Measurements from ENCODE around the gene ALAD.
"Not testable (repeated sequence)": the region's sequence is repeated elsewhere in the genome, so short reads cannot be mapped to it uniquely, and the experiment has no call there.

ALAD gene

DNA sequence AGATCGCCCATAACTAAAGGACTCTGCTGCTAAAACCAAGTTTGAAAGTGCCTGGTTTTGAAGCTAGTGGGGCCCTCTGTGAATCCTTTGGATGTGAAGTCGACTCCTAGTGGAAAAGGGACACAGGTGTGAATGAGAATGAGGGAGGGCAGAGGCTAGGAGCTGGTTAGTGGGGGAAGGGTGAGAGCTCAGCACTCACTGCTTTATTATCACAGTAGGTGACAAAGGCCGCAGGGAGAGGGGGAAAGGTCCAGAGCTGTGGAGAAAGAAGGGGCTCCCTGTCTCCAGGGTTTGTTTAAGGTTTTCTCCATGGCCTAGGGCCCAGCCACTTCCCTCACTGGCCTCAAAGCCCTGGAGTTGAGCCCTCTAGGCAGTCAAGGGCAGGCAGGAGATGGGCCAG is 27.8 kb downstream of the ALAD start:
- DNase-seq (ENCODE audit: low read depth), result no peak

DNA sequence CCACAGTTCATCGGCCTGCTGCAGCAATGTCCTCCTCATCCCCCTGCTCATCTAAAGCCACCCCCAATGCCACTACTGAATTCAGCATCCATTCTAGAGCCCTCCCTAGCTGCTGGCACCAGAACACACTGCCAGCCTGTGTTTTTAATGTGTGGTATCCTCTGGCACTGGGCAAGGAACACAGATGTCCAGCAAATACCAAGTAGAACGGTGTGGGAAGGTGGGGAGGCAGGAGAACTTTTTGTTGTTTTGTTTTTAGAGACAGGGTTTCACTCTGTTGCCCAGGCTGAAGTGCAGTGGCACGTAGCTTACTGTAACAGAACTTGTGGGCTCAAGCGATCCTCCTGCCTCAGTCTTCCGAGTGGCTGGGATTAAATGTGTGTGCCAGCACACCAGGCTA is 29.0 kb downstream of the ALAD start:
- no peak for DNase-seq (ENCODE audit: low read depth)

- DNase-seq (ENCODE audit: low read depth), result no peak
Measured at GRCh38 chr9:113370806-113371325, 30.2 kb downstream of the ALAD start.

DNA sequence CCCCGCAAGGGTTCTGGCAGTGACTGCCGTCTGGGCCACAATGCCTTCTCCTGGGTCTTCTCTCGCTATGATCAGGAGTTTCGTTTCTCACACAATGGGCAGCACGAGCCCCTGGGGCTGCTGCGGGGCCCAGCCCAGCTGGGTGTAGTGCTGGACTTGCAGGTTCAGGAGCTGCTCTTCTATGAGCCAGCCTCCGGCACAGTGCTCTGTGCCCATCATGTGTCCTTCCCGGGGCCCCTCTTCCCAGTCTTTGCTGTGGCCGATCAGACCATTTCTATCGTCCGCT is 31.3 kb downstream of the ALAD start:
- no peak for DNase-seq (ENCODE audit: low read depth)

GRCh38 chr9:113368982-113369854 is 31.9 kb downstream of the ALAD start:
- no peak for DNase-seq (ENCODE audit: low read depth)

DNA sequence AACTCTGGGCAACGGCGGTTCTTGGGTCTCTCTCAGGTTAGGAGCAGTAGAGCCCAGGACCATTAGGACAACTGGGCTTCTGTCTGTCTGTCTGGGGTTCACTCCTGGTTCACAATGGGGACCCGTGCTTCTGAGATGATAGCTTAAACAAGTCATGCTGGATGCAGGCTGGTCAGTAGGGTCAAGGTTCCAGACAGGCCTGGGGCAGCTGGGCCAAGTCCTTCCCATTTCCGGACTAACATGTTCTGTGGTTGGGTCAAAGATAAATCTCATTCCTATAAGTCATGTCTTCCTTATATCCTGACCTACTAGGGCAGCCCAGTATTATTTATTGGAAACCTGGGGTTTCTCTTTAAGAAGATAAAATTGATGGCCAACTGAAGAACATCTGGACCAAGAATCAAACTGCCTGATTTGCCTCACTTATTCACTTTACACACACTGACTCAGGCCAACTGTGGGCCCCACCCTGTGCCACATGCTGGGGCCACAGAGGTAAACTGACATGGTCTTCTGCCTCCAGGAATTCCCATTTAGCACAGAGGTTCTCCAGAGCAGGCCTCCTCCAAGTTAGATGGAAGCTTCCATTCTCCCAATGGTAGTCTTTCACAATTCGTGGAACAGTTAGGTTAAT is 32.6 kb downstream of the ALAD start:
- no peak for DNase-seq (ENCODE audit: low read depth)

GRCh38 chr9:113365652-113366051 is 35.4 kb downstream of the ALAD start:
- DNase-seq (ENCODE audit: low read depth), result not testable (repeated sequence)

GRCh38 chr9:113364951-113365350 is 36.1 kb downstream of the ALAD start:
- DNase-seq (ENCODE audit: low read depth), result no peak

DNA sequence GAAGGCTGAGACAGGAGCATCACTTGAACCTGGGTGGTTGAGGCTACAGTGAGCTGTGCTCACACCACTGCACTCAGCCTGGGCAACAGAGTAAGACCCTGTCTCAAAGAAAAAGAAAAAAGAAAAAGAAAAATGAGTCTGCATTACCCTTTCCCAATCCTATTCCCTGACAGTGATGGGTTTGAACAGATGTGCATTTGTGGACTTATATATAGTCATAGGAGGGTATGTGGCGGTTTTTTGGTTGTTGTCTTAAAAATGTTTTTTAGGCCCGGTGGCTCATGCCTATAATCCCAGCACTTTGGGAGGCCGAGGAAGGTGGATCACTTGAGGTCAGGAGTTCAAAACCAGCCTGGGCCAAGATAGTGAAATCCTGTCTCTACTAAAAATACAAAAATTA is 37.7 kb downstream of the ALAD start:
- DNase-seq (ENCODE audit: low read depth), result no peak

- DNase-seq (ENCODE audit: low read depth), result no peak
Measured at GRCh38 chr9:113361304-113362018, 39.6 kb downstream of the ALAD start.

GRCh38 chr9:113360242-113360842 is 40.7 kb downstream of the ALAD start:
- no peak for DNase-seq (ENCODE audit: low read depth)

- no peak for DNase-seq (ENCODE audit: low read depth)
Measured at GRCh38 chr9:113359385-113359784, 41.7 kb downstream of the ALAD start.

- DNase-seq (ENCODE audit: low read depth), result no peak
Measured at GRCh38 chr9:113356686-113357292, 44.3 kb downstream of the ALAD start.

DNA sequence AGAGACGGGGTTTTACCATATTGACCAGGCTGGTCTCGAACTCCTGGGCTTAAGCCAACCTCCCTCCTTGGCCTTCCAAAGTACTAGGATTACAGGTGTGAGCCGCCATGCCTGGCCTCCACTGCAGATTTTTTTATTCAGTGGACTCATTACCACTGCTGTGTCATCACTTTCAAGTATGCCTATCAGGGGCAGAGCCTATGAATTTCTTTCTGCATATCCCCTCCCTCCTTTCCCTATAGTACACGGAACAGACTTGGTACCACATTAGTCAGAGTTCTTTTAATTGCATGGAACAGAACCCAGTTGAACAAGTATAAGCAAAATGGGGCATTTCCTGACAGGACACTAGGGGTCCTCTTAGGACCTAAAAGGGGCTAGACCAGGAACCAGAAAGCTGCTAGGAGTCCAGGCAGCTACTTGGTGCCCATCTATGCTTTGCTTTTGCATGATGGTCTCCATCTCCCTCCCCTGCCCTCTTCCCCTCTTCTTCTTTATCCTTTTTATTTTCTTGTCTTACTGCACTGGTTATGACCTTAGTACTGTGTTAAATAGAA is 46.0 kb downstream of the ALAD start:
- no peak for DNase-seq (ENCODE audit: low read depth)

- no peak for DNase-seq (ENCODE audit: low read depth)
Measured at GRCh38 chr9:113352411-113352810, 48.7 kb downstream of the ALAD start.

- DNase-seq (ENCODE audit: low read depth), result no peak
Measured at GRCh38 chr9:113352006-113352405, 49.1 kb downstream of the ALAD start.

DNA sequence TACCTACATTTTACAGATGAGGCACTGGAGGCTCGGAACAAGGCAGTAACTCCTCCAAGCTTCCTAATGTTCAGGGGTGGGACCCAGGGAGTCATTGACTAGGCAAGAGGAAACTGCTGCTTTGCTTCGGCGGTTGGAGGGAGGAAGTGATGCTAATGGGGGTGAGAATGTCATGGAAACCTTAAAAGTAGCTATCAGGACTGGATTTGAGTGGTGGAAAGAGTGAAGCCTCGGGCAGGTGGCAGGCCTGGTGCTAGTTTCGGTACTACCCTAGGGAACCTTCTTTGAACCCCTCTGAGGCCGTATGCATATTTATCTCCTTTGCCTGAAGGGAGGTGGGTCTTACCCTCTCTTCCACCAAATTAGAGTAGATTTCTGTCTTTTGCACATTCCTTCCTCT is 50.1 kb downstream of the ALAD start:
- no peak for DNase-seq (ENCODE audit: low read depth)

DNA sequence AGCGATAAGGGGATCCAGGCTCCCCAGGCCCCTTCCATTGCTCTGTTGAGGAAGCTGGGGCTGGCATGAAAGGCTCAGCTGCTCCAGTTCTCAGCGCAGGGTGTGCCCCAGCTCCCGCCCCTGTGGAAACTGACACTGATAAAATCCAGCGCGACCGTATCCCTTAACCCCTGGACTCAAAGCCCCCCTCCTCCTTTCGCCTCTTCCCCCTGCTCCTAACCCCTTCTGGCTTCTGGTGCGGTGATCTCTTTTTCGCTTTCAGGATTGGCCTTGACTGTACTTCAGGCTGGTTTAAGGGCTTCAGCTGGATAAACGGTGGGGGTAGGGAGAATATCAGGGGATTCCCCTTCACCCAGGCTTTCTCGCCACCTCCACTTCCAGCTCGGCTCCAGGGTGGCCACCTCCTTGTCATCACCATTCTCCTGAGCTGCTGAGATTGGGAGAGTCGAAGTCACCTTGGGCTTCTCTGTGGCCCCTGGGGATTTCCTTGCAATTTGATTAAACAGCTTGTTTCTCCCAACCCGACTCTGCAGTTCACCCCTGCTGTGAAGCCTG is 50.9 kb downstream of the ALAD start:
- DNase-seq (ENCODE audit: low read depth), result no peak

DNA sequence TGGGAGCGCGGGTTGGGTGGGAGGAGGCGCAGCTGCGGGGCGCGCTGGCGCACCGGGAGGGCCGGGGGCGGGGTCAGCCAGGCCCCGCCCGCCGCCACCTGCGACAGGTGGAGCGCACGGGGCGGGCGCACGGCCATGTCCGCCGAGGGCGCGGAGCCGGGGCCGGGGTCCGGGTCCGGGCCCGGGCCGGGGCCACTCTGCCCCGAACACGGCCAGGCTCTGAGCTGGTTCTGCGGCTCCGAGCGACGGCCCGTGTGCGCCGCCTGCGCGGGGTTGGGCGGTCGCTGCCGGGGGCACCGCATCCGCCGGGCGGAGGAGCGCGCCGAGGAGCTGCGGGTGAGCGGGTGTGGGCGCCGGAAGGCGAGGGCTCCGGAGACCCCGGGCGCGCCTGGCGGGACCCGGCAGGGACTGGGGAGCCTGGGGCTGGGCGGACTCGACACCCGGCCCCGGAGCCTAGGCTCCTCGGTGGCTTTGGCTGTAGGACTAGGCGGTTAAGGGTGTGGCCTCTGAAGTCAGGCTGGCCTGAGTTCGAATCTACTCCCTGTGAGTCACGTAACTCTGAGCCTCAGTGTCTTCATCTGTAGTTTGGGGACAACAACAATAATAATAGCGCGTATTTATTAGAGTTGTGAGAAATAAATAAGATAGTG is 51.5 kb downstream of the ALAD start, which contains the start of gene BSPRY:
TSS of gene BSPRY (plus strand) at position 97 of the 650 bp plus-strand sequence. CDS start at position 136, 39 bp downstream.
- DNase-seq (ENCODE audit: low read depth), result no peak

DNA sequence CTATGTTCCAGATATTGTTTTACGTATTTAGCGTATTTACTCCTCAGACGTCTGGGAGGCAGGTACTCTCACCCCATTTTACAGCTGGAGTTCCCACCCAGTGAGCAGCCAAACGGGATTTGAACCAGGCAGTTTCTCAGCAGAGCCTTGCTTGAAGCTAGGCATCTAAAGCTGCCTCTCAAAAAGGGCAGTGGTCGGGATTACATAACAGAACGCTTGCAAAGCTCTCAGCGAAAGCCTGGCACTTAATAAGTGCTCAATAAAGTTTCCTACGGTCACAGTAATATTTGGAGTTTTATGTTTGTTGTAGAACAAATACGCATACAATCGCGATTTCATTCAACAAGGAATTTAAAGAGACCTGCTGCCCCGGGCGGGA is 52.0 kb downstream of the ALAD start:
- no peak for DNase-seq (ENCODE audit: low read depth)

- DNase-seq (ENCODE audit: low read depth), result no peak
Measured at GRCh38 chr9:113348437-113348836, 52.6 kb downstream of the ALAD start.
